RWPE1 (cell line): Measurements from ENCODE around the gene FBXW4.

Experiments
- CTCF ChIA-PET: fragments of 350-600 bp; sonication (Branson Sonifier 250); formaldehyde crosslinking; extraction: SDS; loops from one replicate; lab custom pipeline; 2021; lab: Yijun Ruan, JAX
- POLR2A ChIA-PET: fragments of 400-600 bp; formaldehyde crosslinking; extraction: SDS; loops from one replicate; lab custom pipeline; 2020; ENCODE audit warnings: antibody characterized with exemption; ENCODE audit not compliant: low non-redundant PET; lab: Yijun Ruan, JAX
- DNase-seq: peaks from one replicate; pipeline ENCODE4 v3.0.0; 2012; ENCODE audit warnings: low spot score
- H3K27ac ChIP-seq: fragments of 450-650 bp; 2 replicates; pipeline ENCODE4 v1.5.1; 2017
- TF ChIP-seq, protein P1 (sequence below): fragments of 450-650 bp; conservative IDR thresholded peaks from 2 replicates; pipeline ENCODE4 v1.5.1; 2017; ENCODE audit warnings: low read depth, mild to moderate bottlenecking

Gene FBXW4

DNA sequence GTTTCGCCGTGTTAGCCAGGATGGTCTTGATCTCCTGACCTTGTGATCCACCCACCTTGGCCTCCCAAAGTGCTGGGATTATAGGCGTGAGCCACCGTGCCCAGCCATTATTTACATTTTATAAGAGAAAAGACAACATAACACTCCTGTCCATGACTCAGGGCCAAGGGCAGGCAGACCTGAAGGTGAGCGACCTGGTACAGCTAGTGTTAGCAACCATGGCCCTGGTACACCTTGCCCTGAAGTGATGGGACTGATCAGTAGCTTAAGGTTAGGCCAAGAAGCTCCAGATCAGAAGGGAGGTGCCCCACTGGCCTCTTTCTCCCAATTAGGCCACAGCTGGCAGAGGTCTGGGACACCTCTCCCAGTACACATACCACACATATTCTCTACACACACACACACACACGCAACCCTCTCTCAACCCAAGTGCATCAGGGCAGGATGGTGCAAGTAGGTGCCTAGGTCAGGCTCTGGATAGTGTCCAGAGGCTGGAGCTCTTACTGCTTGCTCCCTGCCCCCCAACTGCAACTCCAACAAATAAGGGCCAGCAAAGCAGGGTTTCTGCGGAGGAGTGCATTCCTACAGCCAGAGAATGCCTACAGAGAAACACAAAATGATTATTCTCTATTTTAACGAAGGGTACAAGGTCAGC is 63.0 kb downstream of the FBXW4 start:
- POLR2A ChIA-PET = no interaction called here
- TF ChIP-seq, protein P1, sequence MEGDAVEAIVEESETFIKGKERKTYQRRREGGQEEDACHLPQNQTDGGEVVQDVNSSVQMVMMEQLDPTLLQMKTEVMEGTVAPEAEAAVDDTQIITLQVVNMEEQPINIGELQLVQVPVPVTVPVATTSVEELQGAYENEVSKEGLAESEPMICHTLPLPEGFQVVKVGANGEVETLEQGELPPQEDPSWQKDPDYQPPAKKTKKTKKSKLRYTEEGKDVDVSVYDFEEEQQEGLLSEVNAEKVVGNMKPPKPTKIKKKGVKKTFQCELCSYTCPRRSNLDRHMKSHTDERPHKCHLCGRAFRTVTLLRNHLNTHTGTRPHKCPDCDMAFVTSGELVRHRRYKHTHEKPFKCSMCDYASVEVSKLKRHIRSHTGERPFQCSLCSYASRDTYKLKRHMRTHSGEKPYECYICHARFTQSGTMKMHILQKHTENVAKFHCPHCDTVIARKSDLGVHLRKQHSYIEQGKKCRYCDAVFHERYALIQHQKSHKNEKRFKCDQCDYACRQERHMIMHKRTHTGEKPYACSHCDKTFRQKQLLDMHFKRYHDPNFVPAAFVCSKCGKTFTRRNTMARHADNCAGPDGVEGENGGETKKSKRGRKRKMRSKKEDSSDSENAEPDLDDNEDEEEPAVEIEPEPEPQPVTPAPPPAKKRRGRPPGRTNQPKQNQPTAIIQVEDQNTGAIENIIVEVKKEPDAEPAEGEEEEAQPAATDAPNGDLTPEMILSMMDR = no peak
- CTCF ChIA-PET = interaction anchor here (0.6 kb wide), 1 partner anchor 1294 kb away, joined by 3 read pairs; no protein-coding TSS in a partner anchor

GRCh38 chr10:101630633-101630920 is 64.4 kb downstream of the FBXW4 start:
- ChIA-PET POLR2A (no interaction called here), CTCF (interaction anchor here (0.6 kb wide), 1 partner anchor 663 kb away, joined by 3 read pairs; no protein-coding TSS in a partner anchor)
- no peak for DNase-seq
- no peak overlapping the region for H3K27ac ChIP-seq
- TF ChIP-seq, protein P1 = no peak

More for the DNA sequence above, 63.0 kb downstream of the FBXW4 start:
- H3K27ac ChIP-seq = no peak overlapping the region
- no peak for DNase-seq

DNA sequence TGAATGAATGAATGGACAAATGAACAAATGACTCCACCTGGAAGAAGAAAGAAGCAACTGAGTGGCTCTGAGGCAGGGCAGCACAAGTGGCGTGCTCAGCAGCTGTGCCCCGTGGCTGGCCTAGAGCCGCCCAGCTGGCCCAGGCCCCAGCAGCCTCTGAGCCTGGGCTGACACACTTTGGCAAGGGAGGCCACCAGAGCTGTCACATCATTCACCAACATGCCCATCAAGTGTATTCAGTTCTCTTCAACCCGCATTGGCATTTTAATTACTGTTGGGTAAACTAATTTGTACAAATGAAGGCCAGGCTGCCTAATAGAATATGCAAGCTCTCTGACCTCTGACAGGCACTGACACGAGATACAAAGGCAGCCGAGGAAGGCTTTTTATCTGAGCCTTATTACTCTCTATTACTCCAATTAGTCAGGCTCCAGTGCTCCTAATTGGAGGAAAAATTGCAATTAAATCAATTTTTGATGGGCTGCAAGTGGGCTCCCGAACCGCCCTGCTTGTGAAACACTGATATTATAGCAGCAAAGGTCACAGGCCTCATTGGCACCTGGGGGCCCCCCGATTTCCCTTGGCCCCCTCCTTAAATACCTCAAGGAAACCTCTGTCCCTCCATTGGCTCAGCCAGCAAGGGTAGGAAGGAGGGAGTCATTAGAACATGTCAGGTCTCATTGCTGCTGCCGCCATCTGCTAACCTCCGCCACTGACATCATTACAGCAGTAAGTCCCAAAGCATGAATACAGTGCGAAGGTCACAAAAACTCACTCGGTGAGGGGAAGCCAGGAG is 64.9 kb downstream of the FBXW4 start:
- no peak for DNase-seq
- POLR2A ChIA-PET = no interaction called here
- no peak overlapping the region for H3K27ac ChIP-seq
- TF ChIP-seq, protein P1 = no peak
- CTCF ChIA-PET = interaction anchor here (0.6 kb wide), 1 partner anchor 662 kb away, joined by 3 read pairs; no protein-coding TSS in a partner anchor

DNA sequence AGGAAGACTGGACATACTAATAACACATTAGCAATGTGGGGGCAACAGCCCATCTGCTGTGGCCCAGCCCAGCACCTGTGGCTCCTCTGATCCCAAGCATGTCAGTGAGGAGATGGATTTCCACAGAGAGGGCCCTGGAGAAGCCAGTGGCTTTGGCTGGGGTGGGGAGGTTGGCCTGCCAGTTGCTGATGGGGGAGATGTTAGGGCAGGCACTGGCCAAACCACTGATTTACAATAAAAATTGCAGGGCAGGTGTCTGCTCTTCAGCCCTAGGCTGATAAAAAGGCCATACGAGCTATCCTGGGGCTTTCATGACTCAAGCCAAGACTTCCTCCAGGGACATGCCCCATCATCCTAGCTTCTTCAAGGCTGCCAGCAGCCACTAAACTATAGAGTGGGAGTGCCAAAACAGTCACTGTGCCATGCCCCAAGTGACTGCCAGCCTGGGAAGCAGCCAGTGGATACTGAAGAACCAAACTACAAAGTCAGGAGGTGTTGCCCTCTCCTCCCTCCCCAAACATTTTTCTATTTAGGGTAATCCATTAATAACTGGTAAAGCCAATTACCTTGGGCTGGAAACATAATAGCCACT is 69.1 kb downstream of the FBXW4 start:
- no peak for DNase-seq
- ChIA-PET POLR2A (interaction anchor here (0.6 kb wide), 1 partner anchor 247 kb away, joined by 3 read pairs; no protein-coding TSS in a partner anchor), CTCF (no interaction called here)
- TF ChIP-seq, protein P1 = no peak
- H3K27ac ChIP-seq = peak overlapping the region; percentile 42

DNA sequence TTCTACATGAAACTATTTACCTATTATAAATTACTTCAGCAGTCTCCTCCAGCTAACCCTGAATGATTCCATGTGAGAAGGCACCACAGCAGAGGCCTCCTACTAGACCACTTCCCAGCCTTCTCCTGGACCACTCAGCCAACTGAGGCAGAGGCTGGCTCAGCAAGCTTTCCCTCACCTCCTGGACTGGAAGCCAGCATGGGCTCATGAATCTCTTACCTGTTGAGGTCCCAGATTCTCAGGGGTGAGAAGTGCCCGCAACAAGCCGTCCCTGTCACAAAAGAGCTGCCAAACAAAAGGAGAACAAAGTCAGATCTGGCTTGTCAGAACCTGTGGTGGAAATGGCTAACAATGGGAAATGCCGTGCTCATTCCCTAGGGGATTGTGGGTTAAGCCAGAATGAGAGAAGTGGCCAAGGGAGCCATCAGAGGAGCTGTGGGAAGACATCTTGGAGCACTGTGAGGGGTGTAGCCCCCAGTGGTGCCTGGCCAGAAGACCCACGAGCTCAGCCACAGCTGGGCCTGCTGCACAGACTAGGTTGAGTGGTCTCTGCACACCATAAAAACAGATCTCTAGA is 70.4 kb downstream of the FBXW4 start:
- TF ChIP-seq, protein P1 = no peak
- ChIA-PET POLR2A (no interaction called here), CTCF (interaction anchor here (0.6 kb wide), 1 partner anchor 79 kb away, joined by 3 read pairs; no protein-coding TSS in a partner anchor)
- H3K27ac ChIP-seq = 0 out of 2 replicates have a peak overlapping the region, but pooled peaks have one; percentile 42
- DNase-seq = no peak

GRCh38 chr10:101623528-101623927 is 71.4 kb downstream of the FBXW4 start:
- no peak overlapping the region for H3K27ac ChIP-seq
- no peak for DNase-seq
- CTCF ChIA-PET = no interaction called here
- POLR2A ChIA-PET = no interaction called here
- TF ChIP-seq, protein P1 = no peak
